ENCODE measurements around the gene SOX5. TPM values are rescaled to one million over a fixed set of nuclear protein-coding genes. Genes with fewer than 3 reads are reported as not detected.

Gene SOX5
- total and polyA plus RNA-seq, 9 of the 15 experiments (the other 6 are each of a cell fraction or from before 2014, with no cell fraction given), result 8.3 to 16.5 (median 11.9) TPM

GRCh38 chr12:23959826-23960225, 10.4 kb upstream of the SOX5 start:
- no peak overlapping the region for H3K27ac ChIP-seq (ENCODE audit: extremely low read depth, low read depth, low read length)
- no peaks in the 10 kb centered on the region for H3K9me1 ChIP-seq (ENCODE audit: control insufficient read depth, insufficient read depth, low read length)
- H3K36me3 ChIP-seq (ENCODE audit: control insufficient read depth, insufficient read depth, low read length), result no peaks in the 10 kb centered on the region; the same call in 2 of the 3 replicates
- ChIA-PET CTCF (ENCODE audit: low intra/inter-chr PET ratio) (interaction anchor here (0.6 kb wide), 1 partner anchor 117 kb away, joined by 3 read pairs; no protein-coding TSS in a partner anchor), POLR2A (no interaction called here)
- H2AFZ ChIP-seq (ENCODE audit: low read depth, low read length), result no peak overlapping the region
- in situ Hi-C loops (cut with MboI), result no loop called here
- H3K79me2 ChIP-seq (ENCODE audit: control insufficient read depth, insufficient read depth, low read length), result no peaks in the 10 kb centered on the region
- no peak overlapping the region for H3K9ac ChIP-seq (ENCODE audit: insufficient read depth in 1 of 2, low read depth in 2 of 2, low read length in 2 of 2)
- no peak for DNase-seq (ENCODE audit: extremely low read depth in 1 of 4, low spot score in 3 of 4)
- no peak overlapping the region for H3K4me2 ChIP-seq (ENCODE audit: insufficient read depth, low read length)
- H4K20me1 ChIP-seq (replicated peaks; ENCODE audit: control insufficient read depth, insufficient read depth, low read length), result no peaks in the 10 kb centered on the region
- no peak for FAIRE-seq
- no peak for ATAC-seq
- no peak overlapping the region for H3K4me3 ChIP-seq
- H3K27me3 ChIP-seq (ENCODE audit: control insufficient read depth in 2 of 2, insufficient read depth in 2 of 2, low read length in 2 of 2), result no peaks in the 10 kb centered on the region
- intact Hi-C loops (cut with micrococcal nuclease), result no loop called here
- no peaks in the 10 kb centered on the region for H3K4me1 ChIP-seq (replicated peaks in 1 of 2; ENCODE audit: control insufficient read depth in 2 of 2, insufficient read depth in 2 of 2, low read length in 2 of 2)
- no TSS peak for BruUV-seq (replicated peaks)
- TF ChIP-seq ZNF79 (CRISPR knock-in tag; IDR thresholded peaks at IDR 0.05; ENCODE audit: low read depth) (no peak), RB1 (IDR thresholded peaks at IDR 0.05; ENCODE audit: low read depth) (no peak), TBL1XR1 (IDR thresholded peaks at IDR 0.05; ENCODE audit: low read length in 2 of 2) (no peak), RBM25 (IDR thresholded peaks at IDR 0.05; ENCODE audit: low read depth, low read length, severe bottlenecking) (no peak), GATAD2A (IDR thresholded peaks at IDR 0.05) (no peak), L3MBTL2 (IDR thresholded peaks at IDR 0.05) (no peak), JUNB (CRISPR knock-in tag; conservative IDR thresholded peaks at IDR 0.05) (no peak), XRCC3 (IDR thresholded peaks at IDR 0.05) (no peak), POLR3G (IDR thresholded peaks at IDR 0.05; ENCODE audit: extremely low read depth, insufficient read length, insufficient replicate concordance) (no peak), SMAD4 (CRISPR knock-in tag; conservative IDR thresholded peaks at IDR 0.05) (no peak), ZNF699 (CRISPR knock-in tag; IDR thresholded peaks at IDR 0.05; ENCODE audit: insufficient replicate concordance) (no peak), ZNF785 (CRISPR knock-in tag; IDR thresholded peaks at IDR 0.05) (no peak), NCOA6 (IDR thresholded peaks at IDR 0.05) (no peak), FOXP1 (CRISPR knock-in tag; IDR thresholded peaks at IDR 0.05) (no peak), ZNF778 (CRISPR knock-in tag; IDR thresholded peaks at IDR 0.05) (no peak), ZNF668 (CRISPR knock-in tag; IDR thresholded peaks at IDR 0.05) (no peak), ZBTB7A (IDR thresholded peaks at IDR 0.05; ENCODE audit: borderline replicate concordance, control insufficient read depth, low read depth, low read length) (no peak)
- WGBS (ENCODE audit: insufficient coverage, low coverage, missing lambda C conversion rate), result 80% methylated on average over 1 of the region's 1 CpG
- H3K9me3 ChIP-seq (replicated peaks; ENCODE audit: control insufficient read depth, insufficient read depth, low read depth, low read length), result no peaks in the 10 kb centered on the region
